ENCODE data around the gene CDK6. TPM values are rescaled to one million over a fixed set of nuclear protein-coding genes. Genes with fewer than 3 reads are reported as not detected.

CDK6 gene
- total and polyA plus RNA-seq, 4 donors, result 3.3 to 35.0 (median 12.0) TPM

DNA sequence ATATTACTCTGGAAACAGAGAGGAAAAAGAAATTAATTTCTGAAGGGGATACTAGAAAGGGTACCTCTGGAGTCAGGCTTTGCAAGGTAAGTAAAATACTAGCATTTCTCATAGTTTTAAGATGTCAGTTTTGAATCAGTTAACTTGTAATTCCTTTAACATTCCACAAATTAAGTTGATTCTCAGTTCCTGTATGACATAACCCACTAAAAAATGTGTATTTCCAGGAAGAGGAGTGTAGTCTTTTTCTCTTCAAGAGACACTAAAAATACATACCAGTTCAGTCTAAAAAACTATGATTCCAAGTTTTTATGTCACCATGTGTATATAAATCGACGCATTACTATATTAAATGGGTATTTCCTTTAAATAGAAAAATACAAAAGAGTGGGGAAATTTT lies 113.2 kb downstream of the CDK6 start:
- H3K4me1 ChIP-seq (ENCODE audit: control insufficient read depth in 4 of 4, insufficient read depth in 4 of 4, low read length in 3 of 4), result peaks cover 0 to 12% (median 2%) of the 10 kb centered on the region in 4 donors
- H3K27me3 ChIP-seq (ENCODE audit: control insufficient read depth in 4 of 4, insufficient read depth in 4 of 4, low read length in 3 of 4), result no peaks in the 10 kb centered on the region
- H3K36me3 ChIP-seq (ENCODE audit: control insufficient read depth in 4 of 4, insufficient read depth in 3 of 4, low read depth in 1 of 4, low read length in 3 of 4), result peaks cover 0 to 12% (median 4%) of the 10 kb centered on the region in 4 donors
- no peak overlapping the region for H3K4me3 ChIP-seq (ENCODE audit: low read depth in 1 of 3, low read length in 3 of 3)
- H3K9me3 ChIP-seq (ENCODE audit: control insufficient read depth in 4 of 4, low read length in 3 of 4), result no peaks in the 10 kb centered on the region
- no peak for TF ChIP-seq NR2F2 (IDR thresholded peaks at IDR 0.05)
- H3K9ac ChIP-seq (ENCODE audit: low read depth in 1 of 2, low read length in 2 of 2), result no peak overlapping the region
- WGBS, result 86% methylated on average over 2 of the region's 2 CpGs
- no peak for DNase-seq (ENCODE audit: low spot score)
- H3K27ac ChIP-seq (ENCODE audit: low read depth in 1 of 2, low read length in 2 of 2), result no peak overlapping the region

DNA sequence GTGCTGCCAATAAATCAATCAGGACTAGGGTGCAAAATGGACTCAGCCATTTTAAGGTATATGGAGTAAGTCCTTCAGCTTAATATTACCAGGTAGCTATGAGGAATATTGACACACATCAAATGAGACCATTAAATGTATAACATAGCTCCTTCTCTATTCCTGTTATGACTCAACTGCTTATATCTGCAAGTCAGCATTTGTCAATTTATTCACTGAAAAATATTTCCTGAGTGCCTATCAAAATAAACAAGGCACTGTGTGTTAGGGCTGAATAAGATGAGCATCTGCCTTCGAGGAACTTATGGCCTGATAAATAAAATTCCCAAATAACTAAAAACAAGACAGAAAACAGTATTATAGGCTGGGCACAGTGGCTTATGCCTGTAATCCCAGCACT lies 113.8 kb downstream of the CDK6 start:
- Histone ChIP-seq H3K27ac (ENCODE audit: low read depth in 1 of 2, low read length in 2 of 2) (no peak overlapping the region), H3K4me1 (ENCODE audit: control insufficient read depth in 4 of 4, insufficient read depth in 4 of 4, low read length in 3 of 4) (peaks cover 0 to 12% (median 2%) of the 10 kb centered on the region in 4 donors), H3K9me3 (ENCODE audit: control insufficient read depth in 4 of 4, low read length in 3 of 4) (no peaks in the 10 kb centered on the region), H3K4me3 (ENCODE audit: low read depth in 1 of 3, low read length in 3 of 3) (no peak overlapping the region), H3K9ac (ENCODE audit: low read depth in 1 of 2, low read length in 2 of 2) (no peak overlapping the region), H3K36me3 (ENCODE audit: control insufficient read depth in 4 of 4, insufficient read depth in 3 of 4, low read depth in 1 of 4, low read length in 3 of 4) (peaks cover 0 to 12% (median 4%) of the 10 kb centered on the region in 4 donors), H3K27me3 (ENCODE audit: control insufficient read depth in 4 of 4, insufficient read depth in 4 of 4, low read length in 3 of 4) (no peaks in the 10 kb centered on the region)
- TF ChIP-seq, protein P1, sequence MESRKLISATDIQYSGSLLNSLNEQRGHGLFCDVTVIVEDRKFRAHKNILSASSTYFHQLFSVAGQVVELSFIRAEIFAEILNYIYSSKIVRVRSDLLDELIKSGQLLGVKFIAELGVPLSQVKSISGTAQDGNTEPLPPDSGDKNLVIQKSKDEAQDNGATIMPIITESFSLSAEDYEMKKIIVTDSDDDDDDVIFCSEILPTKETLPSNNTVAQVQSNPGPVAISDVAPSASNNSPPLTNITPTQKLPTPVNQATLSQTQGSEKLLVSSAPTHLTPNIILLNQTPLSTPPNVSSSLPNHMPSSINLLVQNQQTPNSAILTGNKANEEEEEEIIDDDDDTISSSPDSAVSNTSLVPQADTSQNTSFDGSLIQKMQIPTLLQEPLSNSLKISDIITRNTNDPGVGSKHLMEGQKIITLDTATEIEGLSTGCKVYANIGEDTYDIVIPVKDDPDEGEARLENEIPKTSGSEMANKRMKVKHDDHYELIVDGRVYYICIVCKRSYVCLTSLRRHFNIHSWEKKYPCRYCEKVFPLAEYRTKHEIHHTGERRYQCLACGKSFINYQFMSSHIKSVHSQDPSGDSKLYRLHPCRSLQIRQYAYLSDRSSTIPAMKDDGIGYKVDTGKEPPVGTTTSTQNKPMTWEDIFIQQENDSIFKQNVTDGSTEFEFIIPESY (IDR thresholded peaks at IDR 0.05), result no peak
- TF ChIP-seq HNF4G (IDR thresholded peaks at IDR 0.05), result no peak
- 75% methylated on average over 1 of the region's 1 CpG for WGBS
- no peak for DNase-seq (ENCODE audit: low spot score)

DNA sequence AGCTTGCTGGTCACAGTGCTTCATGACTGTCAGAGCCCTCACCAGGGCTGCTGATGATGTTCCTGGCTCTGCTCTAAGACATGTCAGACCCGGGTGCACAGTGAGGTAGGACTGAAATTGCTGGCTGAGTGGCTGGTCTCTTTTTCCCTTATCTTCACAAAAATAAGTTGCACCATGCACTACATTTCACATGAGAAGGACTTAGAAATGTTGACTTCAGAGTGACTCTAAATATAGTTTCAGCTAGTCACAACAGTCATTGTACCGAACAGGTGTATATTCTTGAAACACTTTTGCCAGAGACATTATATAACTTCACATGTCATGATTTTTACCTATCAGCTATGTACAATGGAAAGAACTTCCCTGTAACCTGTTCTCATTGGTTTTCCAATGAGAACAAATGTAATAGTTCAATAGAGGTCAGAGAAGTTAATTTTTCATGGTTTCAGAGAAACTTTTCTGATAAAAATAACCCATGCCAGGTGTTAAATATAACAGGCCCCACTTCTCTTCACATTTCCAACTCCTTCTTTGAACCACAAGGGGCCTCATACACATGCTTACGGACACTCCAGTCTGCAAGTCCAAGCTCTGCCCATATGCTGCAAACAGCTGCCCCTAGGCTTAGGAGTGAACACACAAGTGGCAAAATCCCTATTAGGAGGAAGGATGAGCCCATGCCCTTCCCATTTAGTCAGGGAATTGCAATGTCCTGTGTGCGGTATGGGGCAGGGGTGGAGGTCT lies 115.6 kb downstream of the CDK6 start:
- Histone ChIP-seq H3K27ac (ENCODE audit: low read depth in 1 of 2, low read length in 2 of 2) (no peak overlapping the region), H3K4me3 (ENCODE audit: low read depth in 1 of 3, low read length in 3 of 3) (no peak overlapping the region), H3K36me3 (ENCODE audit: control insufficient read depth in 4 of 4, insufficient read depth in 3 of 4, low read depth in 1 of 4, low read length in 3 of 4) (peaks cover 0 to 12% (median 4%) of the 10 kb centered on the region in 4 donors), H3K27me3 (ENCODE audit: control insufficient read depth in 4 of 4, insufficient read depth in 4 of 4, low read length in 3 of 4) (no peaks in the 10 kb centered on the region), H3K9me3 (ENCODE audit: control insufficient read depth in 4 of 4, low read length in 3 of 4) (no peaks in the 10 kb centered on the region), H3K9ac (ENCODE audit: low read depth in 1 of 2, low read length in 2 of 2) (no peak overlapping the region), H3K4me1 (ENCODE audit: control insufficient read depth in 4 of 4, insufficient read depth in 4 of 4, low read length in 3 of 4) (peaks cover 0 to 12% (median 2%) of the 10 kb centered on the region in 4 donors)
- 96% methylated on average over 4 of the region's 4 CpGs for WGBS
- no peak for TF ChIP-seq NR2F2 (IDR thresholded peaks at IDR 0.05)
- no peak for DNase-seq (ENCODE audit: low spot score)

DNA sequence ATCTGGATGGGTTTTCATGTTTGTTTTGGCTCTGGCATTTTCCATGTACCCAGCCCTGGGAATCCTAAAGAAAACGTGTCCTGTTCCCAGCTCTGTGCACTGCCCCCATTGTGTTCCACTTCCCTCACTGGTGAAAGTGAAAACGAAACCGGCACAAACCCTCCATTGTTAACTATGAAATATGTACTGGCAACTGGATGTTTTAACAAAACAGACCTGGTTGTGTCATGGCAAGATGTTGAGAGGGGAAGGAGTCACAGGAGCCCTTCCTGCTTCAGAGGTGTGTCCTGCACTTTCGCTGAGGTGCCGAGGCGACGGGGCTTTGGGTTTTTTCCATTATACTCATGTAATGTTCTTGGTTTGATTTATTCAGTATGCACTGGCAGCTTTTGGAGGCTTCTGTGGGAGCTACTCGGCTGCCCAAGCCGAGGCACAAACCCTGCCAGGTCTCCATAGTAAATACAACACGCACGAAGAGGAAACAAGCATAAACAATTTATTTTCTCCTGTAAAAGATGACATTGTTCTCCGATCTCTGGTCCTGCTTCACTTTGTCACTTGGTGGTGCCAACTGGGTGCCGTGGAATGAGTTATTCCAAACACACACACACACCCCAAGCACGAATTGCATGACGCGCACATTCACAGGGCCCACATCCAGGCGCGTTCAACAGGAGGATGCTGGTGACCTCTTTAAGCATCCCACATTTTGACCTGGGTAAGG lies 118.2 kb downstream of the CDK6 start:
- TF ChIP-seq SP1 (IDR thresholded peaks at IDR 0.05) (no peak), HNF4A (conservative IDR thresholded peaks at IDR 0.05) (no peak), YY1 (IDR thresholded peaks at IDR 0.05) (peak; percentile 66)
- 60% methylated on average over 18 of the region's 18 CpGs for WGBS
- H3K9me3 ChIP-seq (ENCODE audit: control insufficient read depth in 4 of 4, low read length in 3 of 4), result no peaks in the 10 kb centered on the region
- peak overlapping the region; percentile 5 to 40 for H3K9ac ChIP-seq (ENCODE audit: low read depth in 1 of 2, low read length in 2 of 2)
- H3K36me3 ChIP-seq (ENCODE audit: control insufficient read depth in 4 of 4, insufficient read depth in 3 of 4, low read depth in 1 of 4, low read length in 3 of 4), result no peaks in the 10 kb centered on the region
- peak overlapping the region; percentile 53 to 57 for H3K27ac ChIP-seq (ENCODE audit: low read depth in 1 of 2, low read length in 2 of 2)
- DNase-seq (ENCODE audit: low spot score), result no peak
- H3K4me3 ChIP-seq (ENCODE audit: low read depth in 1 of 3, low read length in 3 of 3), result peak overlapping the region; percentile 41 to 45 (median 42)
- H3K27me3 ChIP-seq (ENCODE audit: control insufficient read depth in 4 of 4, insufficient read depth in 4 of 4, low read length in 3 of 4), result no peaks in the 10 kb centered on the region
- H3K4me1 ChIP-seq (ENCODE audit: control insufficient read depth in 4 of 4, insufficient read depth in 4 of 4, low read length in 3 of 4), result peaks cover 0 to 23% (median 2%) of the 10 kb centered on the region in 4 donors

Data from liver (tissue), 9 donors.